H1 (cell line): Measurements from ENCODE around the gene SLC37A2. TPM values are rescaled to one million over a fixed set of nuclear protein-coding genes. Genes with fewer than 3 reads are reported as not detected.

Experiments used
- CTCF ChIA-PET: fragments of 300-600 bp; sonication (Branson Sonifier 250); formaldehyde crosslinking; loops from one replicate; lab custom pipeline; 2021; ENCODE audit not compliant: partially characterized antibody; lab: Charles Lee
- POLR2A ChIA-PET: fragments of 300-600 bp; sonication (Branson Sonifier 250); formaldehyde crosslinking; loops from one replicate; lab custom pipeline; 2021; ENCODE audit warnings: inconsistent platforms; ENCODE audit not compliant: partially characterized antibody; lab: Charles Lee
- DNase-seq, 2 experiments: peaks; one replicate each; pipeline versions ENCODE4 v3.0.0 to v3.0.0-alpha.2; 2010 to 2022; ENCODE audit warnings: low spot score in 2 of 2, low read depth in 1 of 2, mixed read lengths in 1 of 2
- FAIRE-seq: peaks from 2 replicates; lab custom pipeline; 2011; peaks lifted over from hg19 to GRCh38; lab: Jason Lieb, UNC
- H2AFZ ChIP-seq: 2 replicates; pipeline ENCODE4 v1.8.1; 2012; ENCODE audit warnings: low read length, inconsistent platforms
- H2AK5ac ChIP-seq: 2 replicates; pipeline ENCODE4 v1.6.1; 2013; ENCODE audit warnings: low read depth, low read length
- H2BK120ac ChIP-seq: replicated peaks from 2 replicates; pipeline ENCODE3; 2013; ENCODE audit warnings: low read depth, low read length, inconsistent platforms
- H2BK12ac ChIP-seq: 2 replicates; pipeline ENCODE4 v1.6.1; 2013; ENCODE audit warnings: low read depth, low read length
- H2BK15ac ChIP-seq: 2 replicates; pipeline ENCODE4 v1.6.1; 2013; ENCODE audit warnings: low read length
- H2BK20ac ChIP-seq: 2 replicates; pipeline ENCODE4 v1.6.1; 2013; ENCODE audit warnings: low read length
- H2BK5ac ChIP-seq: 2 replicates; pipeline ENCODE4 v1.6.1; 2013; ENCODE audit warnings: low read depth, low read length
- H3K14ac ChIP-seq: 2 replicates; pipeline ENCODE4 v1.6.1; 2013; ENCODE audit warnings: inconsistent platforms; ENCODE audit not compliant: insufficient read length
- H3K18ac ChIP-seq: 2 replicates; pipeline ENCODE4 v1.6.1; 2013; ENCODE audit warnings: low read length; ENCODE audit errors: extremely low read depth
- H3K23ac ChIP-seq: 2 replicates; pipeline ENCODE4 v1.6.1; 2013; ENCODE audit warnings: inconsistent platforms; ENCODE audit not compliant: insufficient read length
- H3K23me2 ChIP-seq: 2 replicates; pipeline ENCODE4 v1.6.1; 2013; ENCODE audit warnings: low read depth, low read length
- H3K27ac ChIP-seq: 2 replicates; pipeline ENCODE4 v1.6.1; 2011; ENCODE audit warnings: low read depth, low read length, inconsistent platforms
- H3K27me3 ChIP-seq, 4 experiments: replicated peaks in 1 of 4; 1 replicate in 1 of 4; 2 replicates in 3 of 4; pipeline versions ENCODE4 v1.6.1 to v1.8.1; 2011 to 2013; ENCODE audit warnings: low read length in 3 of 4, mild to moderate bottlenecking in 3 of 4, inconsistent platforms in 2 of 4, mixed read lengths in 2 of 4, moderate library complexity in 1 of 4; ENCODE audit not compliant: control insufficient read depth in 3 of 4, insufficient read depth in 3 of 4; ENCODE audit errors: extremely low read depth in 1 of 4
- H3K36me3 ChIP-seq, 4 experiments: 2 replicates each; pipeline versions ENCODE4 v1.6.1 to v1.8.1; 2011 to 2013; ENCODE audit warnings: mild to moderate bottlenecking in 4 of 4, low read length in 3 of 4, moderate library complexity in 2 of 4, control low read depth in 1 of 4, inconsistent platforms in 1 of 4; ENCODE audit not compliant: insufficient read depth in 4 of 4, control insufficient read depth in 2 of 4
- H3K4ac ChIP-seq: replicated peaks from 2 replicates; pipeline ENCODE3; 2013; ENCODE audit warnings: low read length, low read depth, mixed read lengths, inconsistent platforms; ENCODE audit not compliant: insufficient read length
- H3K4me1 ChIP-seq, 4 experiments: replicated peaks in 1 of 4; 1 replicate in 1 of 4; 2 replicates in 3 of 4; pipeline versions ENCODE4 v1.6.1 to v1.8.1; 2011 to 2013; ENCODE audit warnings: low read length in 3 of 4, inconsistent platforms in 2 of 4, mixed read lengths in 1 of 4; ENCODE audit not compliant: insufficient read depth in 4 of 4, control insufficient read depth in 3 of 4
- H3K4me2 ChIP-seq, 2 experiments: 2 replicates each; pipeline versions ENCODE4 v1.6.1 to v1.8.1; 2011 to 2013; ENCODE audit warnings: low read depth in 2 of 2, low read length in 2 of 2, control low read depth in 1 of 2, inconsistent platforms in 1 of 2, mild to moderate bottlenecking in 1 of 2; ENCODE audit not compliant: insufficient read depth in 1 of 2
- H3K4me3 ChIP-seq, 4 experiments: fragments of 200-600, 300-600 bp in 1 of 4; sonication (generic), shearing (Covaris generic), sonication (Bioruptor Twin) in 1 of 4; 2 replicates each; pipeline versions ENCODE4 v1.5.1 to v1.8.1; 2011 to 2016; ENCODE audit warnings: low read length in 4 of 4, low read depth in 3 of 4, control low read depth in 2 of 4, inconsistent platforms in 2 of 4, mild to moderate bottlenecking in 2 of 4, mixed read lengths in 1 of 4, moderate library complexity in 1 of 4; ENCODE audit not compliant: insufficient read depth in 2 of 4; ENCODE audit errors: extremely low read depth in 1 of 4
- H3K56ac ChIP-seq: replicated peaks from 2 replicates; pipeline ENCODE3; 2013; ENCODE audit warnings: low read depth, mild to moderate bottlenecking, mixed read lengths, low read length, inconsistent platforms; ENCODE audit not compliant: insufficient read length
- H3K79me1 ChIP-seq: 2 replicates; pipeline ENCODE4 v1.6.1; 2013; ENCODE audit warnings: low read depth, low read length, control low read depth
- H3K79me2 ChIP-seq, 2 experiments: 2 replicates each; pipeline versions ENCODE4 v1.6.1 to v1.8.1; 2012 to 2013; ENCODE audit warnings: low read length in 2 of 2, mild to moderate bottlenecking in 2 of 2, inconsistent platforms in 1 of 2; ENCODE audit not compliant: insufficient read depth in 2 of 2, control insufficient read depth in 1 of 2
- H3K9ac ChIP-seq, 4 experiments: replicated peaks in 1 of 4; 1 replicate in 1 of 4; 2 replicates in 3 of 4; pipeline versions ENCODE4 v1.6.1 to v1.8.1; 2011 to 2013; ENCODE audit warnings: low read depth in 3 of 4, low read length in 3 of 4, control low read depth in 2 of 4, mild to moderate bottlenecking in 2 of 4, moderate library complexity in 2 of 4, inconsistent platforms in 1 of 4; ENCODE audit errors: extremely low read depth in 1 of 4
- H3K9me3 ChIP-seq, 2 experiments: 2 replicates each; pipeline versions ENCODE4 v1.6.1 to v1.8.1; 2012 to 2013; ENCODE audit warnings: mild to moderate bottlenecking in 2 of 2, moderate library complexity in 2 of 2, control low read depth in 1 of 2, inconsistent platforms in 1 of 2, low read depth in 1 of 2, low read length in 1 of 2, mixed read lengths in 1 of 2; ENCODE audit not compliant: insufficient read depth in 2 of 2
- H4K20me1 ChIP-seq, 2 experiments: replicated peaks in 1 of 2; 2 replicates each; pipeline versions ENCODE3 to v1.8.1; 2011 to 2013; ENCODE audit warnings: inconsistent platforms in 2 of 2, low read length in 2 of 2, mild to moderate bottlenecking in 1 of 2; ENCODE audit not compliant: insufficient read depth in 2 of 2, control insufficient read depth in 1 of 2
- H4K5ac ChIP-seq: 2 replicates; pipeline ENCODE4 v1.6.1; 2013; ENCODE audit warnings: low read length, low read depth, mixed read lengths, inconsistent platforms; ENCODE audit not compliant: insufficient read length
- H4K8ac ChIP-seq: 2 replicates; pipeline ENCODE4 v1.8.0; 2013; ENCODE audit warnings: mild to moderate bottlenecking, moderate library complexity, low read length, inconsistent platforms; ENCODE audit not compliant: insufficient read depth; ENCODE audit errors: extremely low read depth
- H4K91ac ChIP-seq: replicated peaks from 2 replicates; pipeline ENCODE3; 2013; ENCODE audit warnings: low read length, mixed read lengths, inconsistent platforms; ENCODE audit not compliant: insufficient read length
- CHD1 ChIP-seq: IDR thresholded peaks from 2 replicates; pipeline ENCODE4 v1.6.1; 2012; ENCODE audit warnings: low read depth, low read length, improper control_type of control experiment
- CHD2 ChIP-seq: IDR thresholded peaks from 2 replicates; pipeline ENCODE4 v1.6.1; 2012; ENCODE audit warnings: low read length, improper control_type of control experiment
- CTBP2 ChIP-seq: IDR thresholded peaks from 2 replicates; pipeline ENCODE4 v1.7.0; 2011; ENCODE audit warnings: borderline replicate concordance, mild to moderate bottlenecking, moderate library complexity, mixed read lengths, low read length; ENCODE audit not compliant: insufficient read depth, insufficient read length
- CTCF ChIP-seq, 3 experiments: IDR thresholded peaks; 1 replicate in 2 of 3; 2 replicates in 1 of 3; pipeline versions ENCODE4 v1.5.1 to v1.6.1; 2011; ENCODE audit warnings: low read length in 3 of 3, mild to moderate bottlenecking in 3 of 3, inconsistent platforms in 2 of 3, low read depth in 1 of 3, moderate library complexity in 1 of 3; ENCODE audit not compliant: insufficient read depth in 1 of 3; ENCODE audit errors: control extremely low read depth in 1 of 3
- EGR1 ChIP-seq: IDR thresholded peaks from 2 replicates; pipeline ENCODE4 v1.6.1; 2011; ENCODE audit warnings: low read depth, low read length, borderline replicate concordance
- GABPA ChIP-seq: IDR thresholded peaks from 2 replicates; pipeline ENCODE4 v1.6.1; 2011; ENCODE audit warnings: mild to moderate bottlenecking, low read length, moderate library complexity, borderline replicate concordance; ENCODE audit not compliant: insufficient read depth
- MAFK ChIP-seq: IDR thresholded peaks from 2 replicates; pipeline ENCODE4 v1.6.1; 2012; ENCODE audit warnings: low read depth, mild to moderate bottlenecking, improper control_type of control experiment, low read length
- NANOG ChIP-seq: IDR thresholded peaks from 2 replicates; pipeline ENCODE4 v1.6.1; 2011; ENCODE audit warnings: low read length, low read depth, mild to moderate bottlenecking, inconsistent platforms; ENCODE audit not compliant: insufficient read depth, poor library complexity, severe bottlenecking
- SIN3A ChIP-seq, 2 experiments: IDR thresholded peaks in 1 of 2; conservative IDR thresholded peaks in 1 of 2; 2 replicates each; pipeline ENCODE4 v1.6.1; 2011 to 2012; ENCODE audit warnings: low read length in 2 of 2, improper control_type of control experiment in 1 of 2, low read depth in 1 of 2, mild to moderate bottlenecking in 1 of 2
- WGBS, 2 experiments: shearing (Covaris generic) in 1 of 2; methylation state at CpG; one replicate each; pipeline versions ENCODE4 v1.1.6 to v1.1.7; 2013 to 2015; ENCODE audit warnings: low lambda C conversion rate in 2 of 2, mixed read lengths in 2 of 2, inconsistent platforms in 1 of 2, low coverage in 1 of 2, missing lambda C conversion rate in 1 of 2; ENCODE audit not compliant: insufficient replicate concordance in 2 of 2, insufficient coverage in 1 of 2, insufficient read length in 1 of 2; ENCODE audit errors: extremely low coverage in 1 of 2, missing lambda C conversion rate in 1 of 2; 5-methylcytosine and 5-hydroxymethylcytosine counted together
- polyA plus RNA-seq, 7 experiments: library from polyadenylated mRNA; depleted of rRNA in 3 of 7; stranded (reverse) in 5 of 7; unstranded in 2 of 7; fragments of >200 nt in 5 of 7; fragments of 200-250 nt in 2 of 7; gene quantifications; 1 replicate in 5 of 7; 2 replicates in 1 of 7; 4 replicates in 1 of 7; pipeline versions ENCODE4 v1.2.1 to v1.2.3, GENCODE V29; 2011 to 2013; ENCODE audit warnings: missing spikeins in 2 of 7, mixed read lengths in 2 of 7
- total RNA-seq: library from RNA; stranded (reverse); fragmentation: NEBNext Ultra II Directional; extraction: Animal tissue kit (Norgen Biotek cat#: 25700); gene quantifications from 2 replicates; pipeline ENCODE4 v1.2.1, GENCODE V29; 2021

Gene SLC37A2
- total and polyA plus RNA-seq, 2 of the 8 experiments (the other 6 are each of a cell fraction or from before 2014, with no cell fraction given), result 1.3 to 1.9 TPM

DNA sequence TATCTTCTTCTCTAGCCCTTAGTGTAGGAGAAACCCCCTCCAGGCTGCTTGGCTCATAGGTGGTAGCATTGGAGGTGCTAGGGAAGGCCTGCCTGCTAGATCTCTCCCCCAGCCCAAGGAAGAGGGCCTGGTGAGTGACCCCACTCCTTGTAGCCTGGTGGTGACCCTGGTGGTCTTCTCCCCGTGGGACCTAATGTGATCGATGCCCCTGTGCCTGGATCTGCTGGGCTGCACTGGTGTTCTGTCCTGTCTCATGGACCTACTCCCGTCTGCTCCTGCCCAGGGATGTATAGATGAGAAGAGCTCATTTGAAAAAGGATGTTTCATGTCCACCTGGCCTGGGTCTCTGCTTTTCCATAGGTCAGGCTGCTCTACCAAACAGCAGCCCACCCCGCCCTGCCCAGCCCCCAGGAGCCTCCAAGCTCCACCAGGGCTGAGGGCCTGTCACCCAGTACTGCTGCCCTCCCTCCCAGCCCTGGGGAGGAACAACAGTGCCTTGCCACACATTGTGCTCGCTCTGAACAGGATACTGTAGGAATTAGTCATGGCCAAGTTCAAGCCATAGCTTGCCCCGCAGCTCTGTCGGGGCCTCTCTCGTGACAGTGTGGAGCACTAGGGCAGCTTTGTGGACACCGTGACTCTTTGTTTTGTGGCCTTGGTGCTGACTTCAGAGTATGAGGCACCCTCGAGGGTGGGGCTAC, 19.7 kb downstream of the SLC37A2 start:
- H3K9ac ChIP-seq, result no peak overlapping the region
- H3K9me3 ChIP-seq, result no peaks in the 10 kb centered on the region
- no peak overlapping the region for H4K91ac ChIP-seq
- WGBS, 2 experiments, result 95% methylated on average over 9 of the region's 10 CpGs; no CpG with 5 or more reads in 1 of the 2 experiments
- no peak overlapping the region for H2BK5ac ChIP-seq
- no peak for FAIRE-seq
- no peaks in the 10 kb centered on the region; a peak in 1 of 7 replicates for H3K27me3 ChIP-seq
- H3K4me2 ChIP-seq, result no peak overlapping the region
- no peaks in the 10 kb centered on the region for H3K23me2 ChIP-seq
- H3K27ac ChIP-seq, result no peak overlapping the region
- no peak overlapping the region for H3K14ac ChIP-seq
- H2BK15ac ChIP-seq, result no peak overlapping the region
- no peak overlapping the region for H4K5ac ChIP-seq
- ChIA-PET CTCF (interaction anchor here (0.9 to 29.4 kb wide), 17 partner anchors 6 to 351 kb away, joined by 3 to 486 read pairs (median 5); partner anchors contain the start of gene TMEM218), POLR2A (interaction anchor here (1.4 kb wide), 2 partner anchors 9 to 30 kb away, joined by 4 read pairs; partner anchors contain the start of gene TMEM218)
- no peak overlapping the region for H4K8ac ChIP-seq
- no peak overlapping the region for H2BK120ac ChIP-seq
- no peak for DNase-seq
- no peaks in the 10 kb centered on the region; the same call in 1 of the 2 replicates for H3K79me1 ChIP-seq
- H2AK5ac ChIP-seq, result no peak overlapping the region
- H3K4me3 ChIP-seq, result no peak overlapping the region
- no peak overlapping the region for H3K18ac ChIP-seq
- H2AFZ ChIP-seq, result no peak overlapping the region
- no peaks in the 10 kb centered on the region for H3K36me3 ChIP-seq
- H3K4ac ChIP-seq, result no peak overlapping the region
- H4K20me1 ChIP-seq, result no peaks in the 10 kb centered on the region
- no peak overlapping the region for H2BK20ac ChIP-seq
- H3K23ac ChIP-seq, result no peak overlapping the region
- no peak overlapping the region for H3K56ac ChIP-seq
- H3K79me2 ChIP-seq, result no peaks in the 10 kb centered on the region
- peaks cover 0 to 3% (median 0%) of the 10 kb centered on the region in 4 experiments; a peak in 2 of 7 replicates for H3K4me1 ChIP-seq
- H2BK12ac ChIP-seq, result no peak overlapping the region
- TF ChIP-seq GABPA, result no peak
- no peak for TF ChIP-seq CTCF (IDR thresholded peaks at IDR 0.05; ENCODE audit: control extremely low read depth in 1 of 3, insufficient read depth in 1 of 3, low read depth in 1 of 3, low read length in 3 of 3)
- TF ChIP-seq SIN3A (conservative IDR thresholded peaks at IDR 0.05 in 1 of 2, IDR thresholded peaks at IDR 0.05 in 1 of 2; ENCODE audit: low read depth in 1 of 2, low read length in 2 of 2), result no peak
- TF ChIP-seq CHD2, result no peak
- TF ChIP-seq NANOG, result no peak
- TF ChIP-seq EGR1, result no peak
- no peak for TF ChIP-seq CTBP2
- no peak for TF ChIP-seq CHD1
- TF ChIP-seq MAFK, result no peak
